Stimulated activated CD8-positive, alpha-beta memory T cell treated with anti-CD3 and anti-CD28 coated beads, Interleukin-12 subunit alpha, Interleukin-12 subunit beta, amount 100 ng/mL, for 1 hour (primary cell): ENCODE data around the gene RPL39L.

Experiments used
- DNase-seq: peaks from one replicate; pipeline ENCODE4 v3.0.0-alpha.2; 2020; ENCODE audit warnings: low read depth

RPL39L gene

GRCh38 chr3:187093320-187093719 is 46.0 kb downstream of the RPL39L start:
- DNase-seq: no peak

DNA sequence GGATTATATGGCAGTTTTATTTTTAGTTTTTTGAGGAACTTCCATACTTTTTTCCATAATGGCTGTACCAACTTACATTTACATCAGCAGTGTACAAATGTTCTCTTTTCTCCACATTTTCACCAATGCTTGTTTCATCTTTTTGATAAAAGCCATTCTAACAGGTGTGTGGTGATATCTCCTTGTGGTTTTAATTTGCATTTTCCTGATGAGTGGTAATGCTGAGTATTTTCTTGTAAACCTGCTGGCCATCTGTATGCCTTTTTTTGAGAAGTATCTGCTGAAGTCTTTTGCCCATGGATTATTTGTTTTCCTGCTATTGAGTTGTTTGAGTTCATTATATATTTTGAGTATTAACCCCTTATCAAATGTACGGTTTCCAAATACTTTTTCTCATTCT is 50.6 kb downstream of the RPL39L start:
- DNase-seq: no peak

GRCh38 chr3:187086831-187087230 is 52.5 kb downstream of the RPL39L start:
- no peak for DNase-seq

DNA sequence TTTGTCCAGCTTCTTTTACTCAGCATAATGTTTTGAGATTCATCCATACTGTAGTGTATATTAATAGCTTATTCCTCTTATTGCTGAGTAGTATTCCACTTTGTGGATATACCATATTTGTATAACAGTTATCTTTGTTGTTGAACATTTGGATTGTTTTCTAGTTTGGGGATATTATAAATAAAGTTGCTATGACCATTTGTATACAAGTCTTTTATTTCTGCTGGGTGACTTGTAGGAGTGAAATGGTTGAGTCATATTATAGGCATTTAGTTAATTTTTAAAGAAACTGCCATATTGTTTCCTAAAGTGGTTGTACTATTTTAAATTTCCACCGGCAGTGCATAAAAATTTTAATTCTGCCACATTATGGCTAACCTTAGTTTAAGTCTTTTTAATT is 53.4 kb downstream of the RPL39L start:
- no peak for DNase-seq

GRCh38 chr3:187085021-187085666 is 54.2 kb downstream of the RPL39L start:
- DNase-seq: no peak

DNA sequence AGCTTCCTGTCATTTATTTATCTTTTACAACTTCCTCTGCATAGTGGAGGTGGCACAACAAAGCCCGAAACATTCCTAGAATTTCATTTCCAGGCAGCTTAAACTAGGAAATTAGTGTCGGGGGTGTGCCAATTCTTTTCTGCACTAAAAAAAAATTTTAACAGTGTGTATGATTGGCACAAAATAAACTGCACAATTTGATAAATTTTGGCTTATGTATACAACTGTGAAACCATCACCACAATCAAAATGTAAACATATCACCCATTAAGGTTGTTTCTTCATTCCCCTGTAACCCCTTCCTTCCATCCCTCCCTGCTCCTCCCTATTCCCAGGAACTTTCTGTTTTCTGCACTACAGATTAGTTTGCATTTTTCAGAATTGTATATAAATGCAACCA is 54.7 kb downstream of the RPL39L start:
- no peak for DNase-seq

- DNase-seq: no peak
These were observed 55.2 kb downstream of the RPL39L start for GRCh38 chr3:187084126-187084525.

DNA sequence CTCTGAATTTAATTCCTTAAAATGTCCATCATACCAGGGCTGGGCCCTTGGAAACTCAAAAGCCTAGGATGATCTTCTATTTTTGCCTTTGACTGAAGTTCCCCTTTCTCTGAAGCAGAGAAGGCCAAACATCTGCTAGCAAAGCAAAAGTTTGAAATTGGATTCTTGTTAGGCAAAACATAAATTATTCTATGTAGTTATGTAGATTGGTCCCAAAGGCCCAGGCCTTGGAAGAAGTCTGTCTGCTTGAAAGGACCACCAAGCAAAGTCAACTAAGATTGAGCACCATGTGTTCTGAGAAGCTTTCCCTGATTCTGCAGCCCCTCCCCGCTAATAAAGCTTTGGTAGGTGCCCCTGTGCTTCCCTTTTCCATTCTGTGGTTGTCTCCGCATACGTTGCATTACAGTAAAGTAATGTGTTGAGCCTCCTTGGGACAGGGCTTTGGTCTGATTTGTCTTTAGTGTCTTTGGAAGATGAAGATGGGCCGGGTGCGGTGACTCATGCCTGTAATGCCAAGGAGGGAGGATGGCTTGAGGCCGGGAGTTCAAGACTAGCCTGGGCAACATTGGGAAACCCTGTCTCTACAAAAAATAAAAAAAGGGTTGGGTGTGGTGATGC is 56.4 kb downstream of the RPL39L start:
- DNase-seq: no peak

DNA sequence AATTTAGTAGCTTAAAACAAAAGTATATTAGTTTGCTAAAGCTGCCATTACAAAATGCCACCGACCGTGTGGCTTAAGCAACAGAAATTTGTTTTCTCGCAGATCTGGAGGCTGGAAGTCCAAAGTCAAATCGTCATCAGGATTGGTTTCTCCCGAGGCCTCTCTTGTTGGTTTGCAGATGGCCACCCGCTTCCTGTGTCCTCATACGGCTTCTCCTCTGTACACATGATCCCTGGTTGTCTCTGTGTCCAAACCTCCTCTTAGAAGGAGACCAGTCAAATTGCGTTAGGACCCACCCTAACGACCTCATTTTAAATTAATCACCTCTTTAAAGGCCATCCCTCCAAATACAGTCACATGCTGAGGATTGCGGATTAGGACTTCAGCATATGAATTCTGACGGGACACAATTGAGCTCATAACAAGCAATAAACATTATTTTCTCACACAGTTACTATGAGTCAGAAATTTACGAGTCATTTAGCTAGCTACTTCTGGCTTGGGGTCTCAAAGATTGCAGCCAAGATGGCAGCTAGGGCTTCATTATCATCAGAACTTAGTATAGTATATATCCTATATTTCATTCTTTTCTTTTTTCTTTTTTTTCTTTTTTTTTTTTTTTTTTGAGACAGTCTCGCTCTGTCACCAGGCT is 58.4 kb downstream of the RPL39L start:
- DNase-seq: no peak

GRCh38 chr3:187079090-187080022 is 59.9 kb downstream of the RPL39L start:
- DNase-seq: no peak

- no peak for DNase-seq
These were observed 61.8 kb downstream of the RPL39L start for GRCh38 chr3:187077537-187077936.

DNA sequence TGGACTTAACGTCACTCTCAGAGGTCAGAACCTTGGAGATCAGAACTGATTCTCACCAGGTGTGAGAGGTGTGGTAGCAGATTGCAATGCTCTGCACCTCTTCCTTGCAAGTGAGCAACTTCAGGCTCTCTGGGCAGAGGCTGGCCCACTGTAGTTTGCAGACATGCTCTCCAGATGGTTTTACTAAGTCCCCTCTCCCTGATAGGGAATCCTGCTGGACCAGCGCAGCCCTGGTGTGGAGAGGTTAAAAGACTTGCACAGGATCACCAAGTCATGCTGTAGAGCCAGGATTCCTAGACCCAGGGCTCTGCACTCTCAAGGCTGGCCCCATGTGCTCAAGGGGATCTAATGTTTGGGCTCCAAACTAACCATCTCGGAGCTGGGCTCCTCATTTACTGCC is 62.2 kb downstream of the RPL39L start:
- DNase-seq: no peak

DNA sequence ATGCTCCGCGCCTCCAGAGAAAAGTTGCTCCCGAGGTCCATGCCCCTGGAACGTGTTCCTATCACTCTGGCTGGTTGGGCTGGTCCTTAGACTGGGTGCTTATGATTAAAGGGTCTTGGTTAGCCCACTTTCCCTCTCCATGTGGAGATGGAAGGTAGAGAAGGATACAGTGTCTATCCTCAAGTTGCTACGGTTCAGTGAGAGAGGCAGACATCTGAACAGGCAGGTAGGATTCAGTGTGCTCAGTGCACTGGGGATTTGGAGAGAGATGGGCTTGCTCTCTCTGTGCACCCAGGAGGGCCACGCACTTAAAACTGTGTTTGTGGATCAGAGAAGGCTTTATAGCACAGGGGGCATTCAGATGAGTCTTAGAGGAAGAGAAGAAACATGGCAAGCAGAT is 63.0 kb downstream of the RPL39L start:
- no peak for DNase-seq

GRCh38 chr3:187074846-187075245 is 64.5 kb downstream of the RPL39L start:
- no peak for DNase-seq

DNA sequence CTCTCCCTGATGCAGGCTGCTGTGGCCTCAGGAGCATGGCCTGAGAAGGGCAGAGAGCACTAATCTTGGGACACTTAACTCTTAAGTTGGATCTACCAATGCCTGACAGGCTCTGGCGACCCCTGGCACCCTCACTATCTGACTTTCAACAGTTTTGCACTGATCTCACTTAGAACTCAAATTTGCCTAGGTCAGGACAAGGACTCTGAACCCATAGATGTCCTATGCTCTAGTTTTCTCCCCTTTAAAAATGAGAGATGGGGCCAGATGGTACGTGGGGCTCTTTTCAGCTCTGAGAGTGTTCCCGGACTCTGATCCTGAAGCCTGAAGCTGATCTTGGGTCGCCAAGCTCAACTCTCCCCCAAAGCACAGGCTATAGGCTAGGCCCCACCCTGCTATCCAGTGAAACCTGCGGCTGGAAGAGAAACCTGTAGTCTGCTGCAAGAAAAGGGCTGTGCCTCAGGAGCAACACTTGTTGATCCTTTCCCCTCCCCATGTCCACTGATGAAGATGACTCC is 65.7 kb downstream of the RPL39L start:
- DNase-seq: no peak

DNA sequence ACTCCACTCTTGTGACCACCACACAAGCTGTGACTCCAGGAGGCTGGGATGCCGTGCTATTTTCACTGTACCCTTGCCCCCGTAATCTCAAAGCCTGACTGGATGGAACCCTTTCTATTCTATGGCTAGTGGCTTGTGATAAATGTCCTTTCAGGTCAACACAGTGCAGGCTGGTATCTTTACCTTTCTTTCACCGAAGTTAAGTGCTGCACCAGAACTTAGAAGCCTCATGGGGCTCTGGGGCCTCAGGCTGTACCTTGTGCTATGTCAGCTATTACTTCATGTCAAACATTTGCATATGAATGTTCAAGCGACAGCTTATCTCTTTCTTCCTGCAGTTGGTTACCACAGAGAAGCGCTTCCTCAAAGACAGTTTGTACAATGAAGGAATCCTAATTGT is 66.8 kb downstream of the RPL39L start:
- DNase-seq: no peak

DNA sequence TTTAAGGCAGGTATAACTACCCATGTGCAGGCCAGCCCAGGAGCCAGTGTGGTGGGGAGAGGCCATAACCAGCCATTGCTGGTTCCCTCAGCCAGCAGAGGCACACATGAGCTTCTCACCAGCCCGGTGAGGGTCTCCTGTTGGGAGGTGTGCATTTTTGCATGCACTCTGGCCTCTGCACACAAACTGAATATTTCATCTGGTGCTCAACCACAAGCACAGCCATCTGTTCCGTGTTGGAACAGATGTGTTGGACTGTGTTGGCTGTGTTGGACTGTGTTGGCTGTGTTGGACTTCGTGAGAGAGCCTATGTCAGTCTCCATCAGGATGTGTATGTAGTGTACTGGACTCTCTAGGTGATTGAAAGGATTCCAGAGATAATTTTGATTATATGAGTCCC is 67.2 kb downstream of the RPL39L start:
- no peak for DNase-seq
